Ovary (tissue), 3 donors: ENCODE measurements around the gene FUS.

ENCODE experiments used
- EP300 ChIP-seq: sonication (generic); formaldehyde crosslinking; IDR thresholded peaks from one replicate; pipeline ENCODE4 v1.6.1; 2017; ENCODE audit warnings: antibody characterized with exemption
- POLR2A ChIP-seq: fragments of 450-650 bp; IDR thresholded peaks from one replicate; pipeline ENCODE4 v1.6.1; 2017; ENCODE audit warnings: antibody characterized with exemption, mild to moderate bottlenecking, moderate library complexity
- TF ChIP-seq, protein P1 (sequence below), 3 donors: fragments of 450-650 bp in 2 of 3; fragments of 200-600 bp in 1 of 3; IDR thresholded peaks; one replicate each; pipeline versions ENCODE4 v1.5.1 to v1.8.0; 2016 to 2022; ENCODE audit warnings: antibody characterized with exemption in 3 of 3, mild to moderate bottlenecking in 1 of 3
- donor health status: DM: no; HTN: no; CAD: no.

DNA sequence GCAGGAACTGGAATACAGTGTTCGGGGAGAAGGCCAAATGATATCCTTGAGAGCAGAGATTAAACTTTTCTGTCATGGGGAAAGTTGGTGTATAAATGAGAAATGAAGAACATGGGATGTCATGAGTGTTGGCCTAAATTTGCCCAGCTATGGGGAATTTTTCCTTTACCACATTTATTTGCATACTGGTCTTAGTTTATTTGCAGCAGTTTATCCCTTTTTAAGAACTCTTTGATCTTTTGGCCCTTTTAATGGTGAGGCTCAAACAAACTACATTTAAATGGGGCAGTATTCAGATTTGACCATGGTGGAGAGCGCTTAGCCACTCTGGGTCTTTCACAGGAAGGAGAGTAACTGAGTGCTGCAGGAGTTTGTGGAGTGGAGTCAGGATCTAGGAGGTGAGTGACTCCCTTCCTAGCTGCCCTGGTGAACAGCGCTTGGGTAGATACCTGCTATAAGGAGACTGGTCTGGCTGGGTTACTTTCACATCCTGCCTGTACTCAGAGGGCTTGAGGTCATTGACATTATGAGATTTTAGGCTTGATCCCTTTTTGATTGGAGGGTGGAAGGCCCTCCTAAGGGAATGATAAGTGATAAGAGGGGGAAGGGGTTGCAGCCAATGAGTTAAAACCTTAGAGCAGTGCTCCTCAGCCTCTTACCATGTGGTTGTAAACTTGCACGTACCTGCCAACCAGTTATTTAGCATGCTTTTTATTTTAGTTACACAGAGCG, 11.9 kb downstream of the FUS start:
- TF ChIP-seq, protein P1, sequence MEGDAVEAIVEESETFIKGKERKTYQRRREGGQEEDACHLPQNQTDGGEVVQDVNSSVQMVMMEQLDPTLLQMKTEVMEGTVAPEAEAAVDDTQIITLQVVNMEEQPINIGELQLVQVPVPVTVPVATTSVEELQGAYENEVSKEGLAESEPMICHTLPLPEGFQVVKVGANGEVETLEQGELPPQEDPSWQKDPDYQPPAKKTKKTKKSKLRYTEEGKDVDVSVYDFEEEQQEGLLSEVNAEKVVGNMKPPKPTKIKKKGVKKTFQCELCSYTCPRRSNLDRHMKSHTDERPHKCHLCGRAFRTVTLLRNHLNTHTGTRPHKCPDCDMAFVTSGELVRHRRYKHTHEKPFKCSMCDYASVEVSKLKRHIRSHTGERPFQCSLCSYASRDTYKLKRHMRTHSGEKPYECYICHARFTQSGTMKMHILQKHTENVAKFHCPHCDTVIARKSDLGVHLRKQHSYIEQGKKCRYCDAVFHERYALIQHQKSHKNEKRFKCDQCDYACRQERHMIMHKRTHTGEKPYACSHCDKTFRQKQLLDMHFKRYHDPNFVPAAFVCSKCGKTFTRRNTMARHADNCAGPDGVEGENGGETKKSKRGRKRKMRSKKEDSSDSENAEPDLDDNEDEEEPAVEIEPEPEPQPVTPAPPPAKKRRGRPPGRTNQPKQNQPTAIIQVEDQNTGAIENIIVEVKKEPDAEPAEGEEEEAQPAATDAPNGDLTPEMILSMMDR (IDR thresholded peaks at IDR 0.05), result no peak
- no peak for TF ChIP-seq POLR2A
- TF ChIP-seq EP300, result no peak
